ENCODE data around the gene HMGXB3.
"Not testable (repeated sequence)": the region's sequence is repeated elsewhere in the genome, so short reads cannot be mapped to it uniquely, and the experiment has no call there.

HMGXB3 gene

DNA sequence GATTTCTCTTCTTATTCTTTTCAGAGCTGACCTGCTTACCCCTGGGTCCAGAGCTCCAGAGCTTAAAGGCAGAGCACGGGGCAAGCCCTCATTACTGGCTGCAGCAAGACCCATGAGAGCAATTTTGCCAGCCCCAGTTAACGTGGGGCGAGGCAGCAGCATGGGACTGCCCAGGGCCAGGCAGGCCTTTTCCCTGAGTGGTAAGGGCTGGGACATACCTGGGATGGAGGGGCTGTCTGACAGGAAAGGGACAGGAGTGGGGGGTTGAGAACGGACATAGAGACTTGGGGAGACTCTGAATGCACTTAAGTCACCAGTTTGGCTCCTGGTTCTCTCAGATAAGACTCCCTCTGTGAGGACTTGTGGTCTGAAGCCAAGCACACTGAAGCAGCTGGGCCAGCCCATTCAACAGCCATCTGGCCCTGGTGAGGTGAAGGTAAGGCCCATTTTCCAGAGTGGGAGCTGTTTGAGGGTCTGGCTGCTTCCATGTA lies 26.2 kb downstream of the HMGXB3 start:
- Histone ChIP-seq H3K4me2 (ENCODE audit: low read length) (no peak overlapping the region), H2AFZ (ENCODE audit: low read depth, low read length) (no peak overlapping the region), H3K9me3 (ENCODE audit: insufficient read depth, low read length) (no peaks in the 10 kb centered on the region), H3K79me2 (ENCODE audit: low read length) (no peaks in the 10 kb centered on the region), H3K27me3 (ENCODE audit: low read depth, low read length) (no peaks in the 10 kb centered on the region), H3K4me3 (ENCODE audit: low read length) (no peak overlapping the region), H3K36me3 (replicated peaks; ENCODE audit: low read depth, low read length) (peaks cover 27% of the 10 kb centered on the region), H3K9ac (ENCODE audit: low read length) (no peak overlapping the region), H3K27ac (ENCODE audit: low read length) (no peak overlapping the region), H3K4me1 (ENCODE audit: low read length) (no peaks in the 10 kb centered on the region), H4K20me1 (ENCODE audit: insufficient read depth, low read length) (no peaks in the 10 kb centered on the region)
- TF ChIP-seq, protein P1, sequence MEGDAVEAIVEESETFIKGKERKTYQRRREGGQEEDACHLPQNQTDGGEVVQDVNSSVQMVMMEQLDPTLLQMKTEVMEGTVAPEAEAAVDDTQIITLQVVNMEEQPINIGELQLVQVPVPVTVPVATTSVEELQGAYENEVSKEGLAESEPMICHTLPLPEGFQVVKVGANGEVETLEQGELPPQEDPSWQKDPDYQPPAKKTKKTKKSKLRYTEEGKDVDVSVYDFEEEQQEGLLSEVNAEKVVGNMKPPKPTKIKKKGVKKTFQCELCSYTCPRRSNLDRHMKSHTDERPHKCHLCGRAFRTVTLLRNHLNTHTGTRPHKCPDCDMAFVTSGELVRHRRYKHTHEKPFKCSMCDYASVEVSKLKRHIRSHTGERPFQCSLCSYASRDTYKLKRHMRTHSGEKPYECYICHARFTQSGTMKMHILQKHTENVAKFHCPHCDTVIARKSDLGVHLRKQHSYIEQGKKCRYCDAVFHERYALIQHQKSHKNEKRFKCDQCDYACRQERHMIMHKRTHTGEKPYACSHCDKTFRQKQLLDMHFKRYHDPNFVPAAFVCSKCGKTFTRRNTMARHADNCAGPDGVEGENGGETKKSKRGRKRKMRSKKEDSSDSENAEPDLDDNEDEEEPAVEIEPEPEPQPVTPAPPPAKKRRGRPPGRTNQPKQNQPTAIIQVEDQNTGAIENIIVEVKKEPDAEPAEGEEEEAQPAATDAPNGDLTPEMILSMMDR (IDR thresholded peaks at IDR 0.05; ENCODE audit: low read depth, low read length) = no peak
- TF ChIP-seq EZH2phosphoT487 (IDR thresholded peaks at IDR 0.05; ENCODE audit: low read depth) = no peak

DNA sequence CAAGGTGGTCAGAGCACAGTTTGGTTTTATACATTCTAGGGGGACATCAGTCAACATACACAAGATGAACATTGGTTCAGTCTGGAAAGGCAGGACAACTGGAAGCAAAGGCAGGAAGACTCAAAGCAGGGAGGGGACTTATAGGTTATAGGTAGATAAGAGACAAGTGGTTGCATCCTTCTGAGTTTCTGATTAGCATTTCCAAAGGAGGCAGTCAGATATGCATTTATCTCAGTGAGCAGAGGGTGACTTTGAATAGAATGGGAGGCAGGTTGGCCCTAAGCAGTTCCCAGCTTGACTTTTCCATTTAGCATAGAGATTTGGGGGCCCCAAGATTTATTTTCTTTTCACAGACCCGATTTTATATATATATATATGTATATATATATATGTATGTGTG lies 27.5 kb downstream of the HMGXB3 start:
- not testable (repeated sequence) for H3K79me2 ChIP-seq (ENCODE audit: low read length); H4K20me1 ChIP-seq (ENCODE audit: insufficient read depth, low read length); H3K9ac ChIP-seq (ENCODE audit: low read length); H3K27ac ChIP-seq (ENCODE audit: low read length); H2AFZ ChIP-seq (ENCODE audit: low read depth, low read length); H3K27me3 ChIP-seq (ENCODE audit: low read depth, low read length); H3K4me3 ChIP-seq (ENCODE audit: low read length); H3K9me3 ChIP-seq (ENCODE audit: insufficient read depth, low read length); H3K4me1 ChIP-seq (ENCODE audit: low read length); H3K4me2 ChIP-seq (ENCODE audit: low read length)
- peaks cover 36% of the 10 kb centered on the region for H3K36me3 ChIP-seq (replicated peaks; ENCODE audit: low read depth, low read length)

DNA sequence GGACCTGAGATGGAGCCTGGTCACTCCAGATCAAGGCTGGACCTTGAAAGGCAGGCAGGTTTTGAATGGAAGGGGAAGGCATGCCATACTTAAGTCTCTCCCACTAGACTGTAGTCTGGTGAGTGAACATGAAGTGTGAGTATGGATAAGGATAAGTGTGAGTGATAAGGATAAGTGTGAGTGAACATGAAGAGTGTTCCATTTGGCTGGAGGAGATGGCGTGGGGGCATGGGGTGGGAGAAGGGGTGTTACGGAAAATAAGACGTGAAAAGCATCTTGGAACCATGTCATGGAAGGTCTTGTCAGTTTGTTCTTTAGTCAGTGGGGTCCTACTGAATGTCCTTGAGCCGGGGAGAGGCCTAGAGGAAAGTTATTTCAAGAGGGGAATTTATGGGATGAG lies 32.8 kb downstream of the HMGXB3 start:
- TF ChIP-seq EZH2phosphoT487 (IDR thresholded peaks at IDR 0.05; ENCODE audit: low read depth) = no peak
- TF ChIP-seq, protein P1 (IDR thresholded peaks at IDR 0.05; ENCODE audit: low read depth, low read length) = no peak
- Histone ChIP-seq H3K27me3 (ENCODE audit: low read depth, low read length) (no peaks in the 10 kb centered on the region), H3K9ac (ENCODE audit: low read length) (no peak overlapping the region), H3K27ac (ENCODE audit: low read length) (no peak overlapping the region), H4K20me1 (ENCODE audit: insufficient read depth, low read length) (peaks cover 11% of the 10 kb centered on the region; the same call in 1 of the 2 replicates), H3K4me2 (ENCODE audit: low read length) (no peak overlapping the region), H3K79me2 (ENCODE audit: low read length) (peaks cover 3% of the 10 kb centered on the region; the same call in 1 of the 2 replicates), H3K9me3 (ENCODE audit: insufficient read depth, low read length) (no peaks in the 10 kb centered on the region), H3K36me3 (replicated peaks; ENCODE audit: low read depth, low read length) (peaks cover 45% of the 10 kb centered on the region), H3K4me3 (ENCODE audit: low read length) (no peak overlapping the region), H2AFZ (ENCODE audit: low read depth, low read length) (no peak overlapping the region), H3K4me1 (ENCODE audit: low read length) (peaks cover 22% of the 10 kb centered on the region)

DNA sequence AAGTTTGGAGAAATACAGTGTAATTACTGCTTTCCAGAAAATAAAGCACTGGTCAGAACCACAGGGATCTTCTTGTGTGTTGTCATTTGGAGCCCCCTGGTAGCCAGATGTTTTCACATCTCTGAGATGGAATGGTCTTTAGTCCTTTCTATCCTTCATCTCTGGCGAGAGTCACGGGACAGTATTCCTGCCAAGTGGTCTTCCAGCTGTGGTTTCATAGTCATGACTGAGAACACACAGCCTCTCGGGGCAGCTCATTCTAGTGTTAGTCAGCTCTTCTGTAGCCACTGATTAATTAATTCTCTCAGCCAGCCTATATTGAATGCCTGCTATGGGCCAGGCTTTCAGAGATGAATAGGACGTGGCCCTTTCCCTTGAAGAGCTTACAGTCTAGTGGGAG lies 34.1 kb downstream of the HMGXB3 start:
- Histone ChIP-seq H3K36me3 (replicated peaks; ENCODE audit: low read depth, low read length) (peaks cover 42% of the 10 kb centered on the region), H2AFZ (ENCODE audit: low read depth, low read length) (no peak overlapping the region), H3K4me1 (ENCODE audit: low read length) (peaks cover 22% of the 10 kb centered on the region), H4K20me1 (ENCODE audit: insufficient read depth, low read length) (peaks cover 11% of the 10 kb centered on the region; the same call in 1 of the 2 replicates), H3K4me2 (ENCODE audit: low read length) (peak overlapping the region; percentile 7; the same call in 1 of the 2 replicates), H3K79me2 (ENCODE audit: low read length) (peaks cover 3% of the 10 kb centered on the region; the same call in 1 of the 2 replicates), H3K4me3 (ENCODE audit: low read length) (no peak overlapping the region), H3K27ac (ENCODE audit: low read length) (peak overlapping the region; percentile 30), H3K9me3 (ENCODE audit: insufficient read depth, low read length) (no peaks in the 10 kb centered on the region), H3K9ac (ENCODE audit: low read length) (no peak overlapping the region), H3K27me3 (ENCODE audit: low read depth, low read length) (no peaks in the 10 kb centered on the region)
- TF ChIP-seq, protein P1 (IDR thresholded peaks at IDR 0.05; ENCODE audit: low read depth, low read length) = no peak
- no peak for TF ChIP-seq EZH2phosphoT487 (IDR thresholded peaks at IDR 0.05; ENCODE audit: low read depth)
